Choroid plexus epithelial cell (primary cell): ENCODE measurements around the gene GULP1.
A peak's percentile ranks its signal among the peaks of the same experiment; 100 is the strongest.
"Not testable (repeated sequence)": the region's sequence is repeated elsewhere in the genome, so short reads cannot be mapped to it uniquely, and the experiment has no call there.

Experiments
- DNase-seq: peaks from one replicate; pipeline ENCODE4 v3.0.0-alpha.2; 2010; ENCODE audit warnings: low read depth
- H3K4me3 ChIP-seq: 2 replicates; pipeline ENCODE4 v1.5.1; 2011; ENCODE audit warnings: low read depth, mild to moderate bottlenecking, control low read depth, low read length, moderate library complexity
- CTCF ChIP-seq: conservative IDR thresholded peaks from 2 replicates; pipeline ENCODE4 v1.5.1; 2011; ENCODE audit warnings: low read depth, mild to moderate bottlenecking, control low read depth, inconsistent platforms, low read length, moderate library complexity

The GULP1 gene

GRCh38 chr2:188452084-188452483 lies 160.4 kb downstream of the GULP1 start:
- peak; percentile 22 for DNase-seq
- TF ChIP-seq CTCF = no peak

GRCh38 chr2:188456114-188456909 lies 164.6 kb downstream of the GULP1 start:
- no peak for DNase-seq
- no peak overlapping the region for H3K4me3 ChIP-seq
- TF ChIP-seq CTCF = peak; percentile 62

More at GRCh38 chr2:188452084-188452483, 160.4 kb downstream of the GULP1 start:
- H3K4me3 ChIP-seq = no peak overlapping the region

GRCh38 chr2:188459061-188459460 lies 167.4 kb downstream of the GULP1 start:
- no peak for DNase-seq
- no peak overlapping the region for H3K4me3 ChIP-seq
- no peak for TF ChIP-seq CTCF

GRCh38 chr2:188466078-188466477 lies 174.4 kb downstream of the GULP1 start:
- DNase-seq = peak; percentile 41
- not testable (repeated sequence) for H3K4me3 ChIP-seq

GRCh38 chr2:188466761-188467160 lies 175.1 kb downstream of the GULP1 start:
- H3K4me3 ChIP-seq = no peak overlapping the region
- no peak for TF ChIP-seq CTCF
- DNase-seq = no peak

- no peak for TF ChIP-seq CTCF
- DNase-seq = no peak
- H3K4me3 ChIP-seq = no peak overlapping the region
Measured at GRCh38 chr2:188471166-188471565, 179.5 kb downstream of the GULP1 start.

GRCh38 chr2:188473306-188473705 lies 181.6 kb downstream of the GULP1 start:
- no peak for DNase-seq
- TF ChIP-seq CTCF = no peak
- H3K4me3 ChIP-seq = no peak overlapping the region
